Muscle of leg (tissue), 11 donors: Measurements from ENCODE around the gene XYLT1. TPM values are rescaled to one million over a fixed set of nuclear protein-coding genes. Genes with fewer than 3 reads are reported as not detected.

Source experiments
- DNase-seq: peaks from one replicate; pipeline ENCODE4 v3.0.0; 2013
- H3K27ac ChIP-seq: one replicate; pipeline ENCODE4 v1.5.1; 2013; ENCODE audit warnings: mild to moderate bottlenecking, low read length, control low read depth
- H3K27me3 ChIP-seq: one replicate; pipeline ENCODE4 v1.6.1; 2013; ENCODE audit warnings: low read length; ENCODE audit not compliant: control insufficient read depth, insufficient read depth
- H3K36me3 ChIP-seq: one replicate; pipeline ENCODE4 v1.6.1; 2013; ENCODE audit warnings: low read length; ENCODE audit not compliant: control insufficient read depth, insufficient read depth
- H3K4me1 ChIP-seq: one replicate; pipeline ENCODE4 v1.6.1; 2013; ENCODE audit warnings: low read length; ENCODE audit not compliant: control insufficient read depth, insufficient read depth
- H3K4me3 ChIP-seq: one replicate; pipeline ENCODE4 v1.5.1; 2013; ENCODE audit warnings: low read length, control low read depth
- H3K9me3 ChIP-seq: replicated peaks from 2 replicates; pipeline ENCODE4 v1.6.1; 2013; ENCODE audit warnings: low read depth, low read length; ENCODE audit not compliant: control insufficient read depth
- WGBS: methylation state at CpG from one replicate; pipeline ENCODE4 v1.1.5; 2013; ENCODE audit warnings: missing lambda C conversion rate; ENCODE audit not compliant: insufficient coverage; 5-methylcytosine and 5-hydroxymethylcytosine counted together
- polyA plus RNA-seq, 8 donors: library from polyadenylated mRNA; unstranded; fragments of 120-200 nt; gene quantifications; one replicate each; pipeline versions ENCODE4 v1.2.1 to v1.2.3, GENCODE V29; 2013; ENCODE audit warnings: inconsistent platforms in 1 of 8, low replicate concordance in 1 of 8; ENCODE audit not compliant: insufficient read length in 8 of 8, insufficient read depth in 1 of 8
- total RNA-seq: library from RNA; stranded (reverse); fragments of 120-200 nt; gene quantifications from one replicate; pipeline ENCODE4 v1.2.4, GENCODE V29; 2013

XYLT1 gene
- total and polyA plus RNA-seq, 9 donors = 4.3 to 9.7 (median 5.3) TPM

GRCh38 chr16:17134586-17134985 lies 336.2 kb downstream of the XYLT1 start:
- WGBS = 92% methylated on average over 10 of the region's 10 CpGs
- H3K27me3 ChIP-seq = no peaks in the 10 kb centered on the region
- H3K27ac ChIP-seq = no peak overlapping the region
- no peak for DNase-seq
- H3K36me3 ChIP-seq = peaks cover 8% of the 10 kb centered on the region
- no peaks in the 10 kb centered on the region for H3K4me1 ChIP-seq
- H3K4me3 ChIP-seq = no peak overlapping the region
- H3K9me3 ChIP-seq = no peaks in the 10 kb centered on the region

DNA sequence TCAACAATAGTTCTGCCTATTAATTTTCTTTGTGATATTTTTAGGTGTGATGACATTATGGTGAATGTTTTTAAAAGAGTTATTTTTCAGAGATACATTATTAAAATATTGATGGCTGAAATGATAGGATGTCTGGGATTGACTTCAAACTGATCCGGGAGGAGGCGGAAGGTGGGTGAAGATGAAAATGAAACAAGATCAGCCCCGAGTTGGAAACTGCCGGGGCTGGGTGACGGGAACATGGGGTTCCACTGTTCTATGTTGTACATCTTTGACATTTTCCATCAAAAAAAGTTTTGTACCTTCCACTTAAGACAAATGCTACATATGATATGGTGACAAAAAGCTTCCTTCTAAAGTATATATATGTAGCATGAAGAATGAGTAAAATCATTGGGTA lies 336.9 kb downstream of the XYLT1 start:
- H3K27ac ChIP-seq = no peak overlapping the region
- H3K4me3 ChIP-seq = no peak overlapping the region
- H3K9me3 ChIP-seq = no peaks in the 10 kb centered on the region
- no peaks in the 10 kb centered on the region for H3K4me1 ChIP-seq
- H3K36me3 ChIP-seq = peaks cover 8% of the 10 kb centered on the region
- WGBS = no CpG with 5 or more reads among the region's 5 CpGs
- H3K27me3 ChIP-seq = no peaks in the 10 kb centered on the region
- DNase-seq = no peak

GRCh38 chr16:17131351-17131750 lies 339.4 kb downstream of the XYLT1 start:
- WGBS = no CpG with 5 or more reads among the region's 6 CpGs
- H3K27me3 ChIP-seq = no peaks in the 10 kb centered on the region

GRCh38 chr16:17130733-17131132 lies 340.0 kb downstream of the XYLT1 start:
- no peak for DNase-seq
- no peaks in the 10 kb centered on the region for H3K4me1 ChIP-seq
- no peak overlapping the region for H3K27ac ChIP-seq
- H3K9me3 ChIP-seq = no peaks in the 10 kb centered on the region
- H3K4me3 ChIP-seq = no peak overlapping the region
- WGBS = 83% methylated on average over 3 of the region's 6 CpGs
- H3K36me3 ChIP-seq = peaks cover 14% of the 10 kb centered on the region
- no peaks in the 10 kb centered on the region for H3K27me3 ChIP-seq

More at GRCh38 chr16:17131351-17131750, 339.4 kb downstream of the XYLT1 start:
- Histone ChIP-seq H3K4me1 (no peaks in the 10 kb centered on the region), H3K4me3 (no peak overlapping the region), H3K36me3 (peaks cover 14% of the 10 kb centered on the region), H3K9me3 (no peaks in the 10 kb centered on the region), H3K27ac (no peak overlapping the region)
- no peak for DNase-seq

- H3K27ac ChIP-seq = no peak overlapping the region
- 96% methylated on average over 5 of the region's 5 CpGs for WGBS
- H3K4me3 ChIP-seq = no peak overlapping the region
- H3K27me3 ChIP-seq = no peaks in the 10 kb centered on the region
- DNase-seq = no peak
- no peaks in the 10 kb centered on the region for H3K4me1 ChIP-seq
- H3K9me3 ChIP-seq = no peaks in the 10 kb centered on the region
- peaks cover 14% of the 10 kb centered on the region for H3K36me3 ChIP-seq
Measured at GRCh38 chr16:17129971-17130370, 340.8 kb downstream of the XYLT1 start.

GRCh38 chr16:17128791-17129190 lies 342.0 kb downstream of the XYLT1 start:
- DNase-seq = no peak
- Histone ChIP-seq H3K4me1 (no peaks in the 10 kb centered on the region), H3K27ac (no peak overlapping the region), H3K4me3 (no peak overlapping the region), H3K9me3 (no peaks in the 10 kb centered on the region), H3K27me3 (no peaks in the 10 kb centered on the region), H3K36me3 (peaks cover 9% of the 10 kb centered on the region)
- no CpG with 5 or more reads among the region's 6 CpGs for WGBS

DNA sequence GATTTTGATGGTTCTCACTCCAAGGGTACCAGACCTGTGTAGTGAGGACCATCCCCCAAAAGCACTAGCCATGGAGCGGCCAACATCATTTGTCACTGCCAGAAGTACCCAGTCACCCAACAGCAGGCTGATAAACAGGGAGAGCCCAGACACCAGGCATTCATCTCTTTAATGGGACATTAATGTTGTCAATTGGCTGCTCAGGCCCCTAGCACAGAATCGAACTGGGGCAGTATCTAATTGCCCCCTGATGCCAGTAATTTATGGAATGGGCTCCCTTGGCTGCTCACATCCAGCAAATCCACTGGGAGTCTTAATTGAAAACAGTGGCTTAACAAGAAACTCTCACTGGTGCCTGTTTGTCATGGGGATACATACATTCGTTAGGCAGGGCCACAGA lies 344.6 kb downstream of the XYLT1 start:
- no CpG with 5 or more reads among the region's 3 CpGs for WGBS
- H3K4me1 ChIP-seq = no peaks in the 10 kb centered on the region
- peaks cover 9% of the 10 kb centered on the region for H3K36me3 ChIP-seq
- no peaks in the 10 kb centered on the region for H3K9me3 ChIP-seq
- no peak for DNase-seq
- no peaks in the 10 kb centered on the region for H3K27me3 ChIP-seq
- no peak overlapping the region for H3K27ac ChIP-seq
- no peak overlapping the region for H3K4me3 ChIP-seq

GRCh38 chr16:17125671-17126070 lies 345.1 kb downstream of the XYLT1 start:
- no peak overlapping the region for H3K4me3 ChIP-seq
- peaks cover 9% of the 10 kb centered on the region for H3K36me3 ChIP-seq
- no peak overlapping the region for H3K27ac ChIP-seq
- H3K27me3 ChIP-seq = no peaks in the 10 kb centered on the region
- H3K4me1 ChIP-seq = no peaks in the 10 kb centered on the region
- DNase-seq = no peak
- no peaks in the 10 kb centered on the region for H3K9me3 ChIP-seq

GRCh38 chr16:17117906-17118577 lies 352.7 kb downstream of the XYLT1 start:
- Histone ChIP-seq H3K4me1 (no peaks in the 10 kb centered on the region), H3K27me3 (no peaks in the 10 kb centered on the region), H3K4me3 (no peak overlapping the region), H3K9me3 (no peaks in the 10 kb centered on the region), H3K36me3 (peaks cover 7% of the 10 kb centered on the region), H3K27ac (no peak overlapping the region)
- no peak for DNase-seq
- 81% methylated on average over 4 of the region's 5 CpGs for WGBS

DNA sequence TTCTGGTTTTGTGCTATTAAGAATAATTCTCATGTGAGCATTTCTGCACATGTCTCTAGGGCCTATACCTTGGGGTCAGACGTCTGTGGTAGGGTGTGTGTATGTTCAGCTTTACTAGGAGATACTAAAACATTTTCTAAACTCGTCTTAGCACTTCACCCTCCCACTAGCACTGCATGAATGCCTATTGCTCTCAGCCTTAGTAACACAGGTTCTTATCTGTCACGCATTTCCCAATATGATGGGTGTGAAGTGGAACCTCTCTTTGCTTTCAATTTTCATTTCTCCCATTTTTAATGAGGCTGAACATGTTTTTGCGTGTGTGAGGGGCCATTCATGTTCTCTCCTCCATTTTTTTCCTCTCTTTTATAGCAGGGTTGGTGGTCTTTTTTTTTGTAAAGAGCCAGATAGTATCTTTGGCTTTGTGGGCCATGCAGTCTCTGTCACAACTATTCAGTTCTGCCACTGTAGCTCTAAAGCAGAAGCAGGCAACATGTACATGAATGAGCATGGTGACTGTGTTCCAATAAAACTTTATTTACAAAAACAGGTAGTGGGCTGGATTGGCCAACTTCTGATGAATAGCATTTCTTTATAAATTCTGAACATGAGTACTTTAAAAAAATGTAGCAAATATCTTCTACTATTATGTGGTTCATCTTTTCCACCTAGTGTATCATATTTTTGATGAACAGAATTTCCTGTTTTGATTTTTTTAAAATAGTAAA lies 354.0 kb downstream of the XYLT1 start:
- WGBS = no CpG with 5 or more reads among the region's 4 CpGs
- Histone ChIP-seq H3K27me3 (no peaks in the 10 kb centered on the region), H3K4me3 (no peak overlapping the region), H3K27ac (no peak overlapping the region), H3K36me3 (peaks cover 7% of the 10 kb centered on the region), H3K4me1 (no peaks in the 10 kb centered on the region), H3K9me3 (no peaks in the 10 kb centered on the region)
- no peak for DNase-seq
